Epidermal melanocyte (primary cell): ENCODE results near the gene ACP5.

ENCODE experiments used
- DNase-seq: peaks from one replicate; pipeline ENCODE4 v3.0.0; 2011; ENCODE audit warnings: low spot score; ENCODE audit not compliant: insufficient read length

The ACP5 gene

GRCh38 chr19:11547929-11548700, 29.3 kb downstream of the ACP5 start:
- no peak for DNase-seq

DNA sequence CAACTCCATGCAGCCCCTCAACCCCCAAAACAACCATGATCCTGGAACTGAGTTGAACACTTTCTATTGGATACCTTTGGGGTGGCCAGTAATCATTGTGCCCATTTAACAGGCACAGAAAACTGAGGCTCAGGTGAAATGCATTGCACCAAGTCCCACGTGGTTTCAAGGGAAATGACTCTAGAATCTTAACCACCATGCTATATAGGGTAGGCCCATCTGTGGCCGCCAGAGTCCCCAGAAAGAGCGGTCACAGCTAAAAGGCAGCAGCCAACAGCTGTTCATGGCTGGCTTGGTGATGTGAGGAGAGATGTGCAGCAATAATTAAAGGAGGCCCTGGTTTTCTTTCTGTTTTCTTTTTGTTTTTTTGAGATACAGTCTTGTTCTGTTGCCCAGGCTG, 36.2 kb downstream of the ACP5 start:
- no peak for DNase-seq

DNA sequence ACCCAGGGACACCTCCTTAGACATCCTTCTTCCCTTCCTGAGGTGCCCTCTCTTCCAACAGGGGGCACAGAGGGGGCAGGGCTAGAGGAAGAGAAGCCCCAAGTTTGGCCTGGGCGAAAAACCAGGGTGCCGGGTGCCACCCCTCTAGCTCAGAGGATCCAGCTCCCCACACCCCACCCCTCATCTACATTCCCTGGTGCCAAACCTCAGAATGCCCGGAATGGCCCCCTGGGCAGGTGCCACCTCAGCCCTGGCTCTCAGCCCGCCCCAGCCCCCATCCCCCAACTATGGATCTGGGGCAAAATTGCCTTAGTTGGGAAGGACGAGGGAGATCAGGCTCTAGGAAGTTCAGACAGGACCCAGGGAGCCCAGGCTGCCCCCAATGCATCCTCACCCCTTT, 36.8 kb downstream of the ACP5 start:
- no peak for DNase-seq

DNA sequence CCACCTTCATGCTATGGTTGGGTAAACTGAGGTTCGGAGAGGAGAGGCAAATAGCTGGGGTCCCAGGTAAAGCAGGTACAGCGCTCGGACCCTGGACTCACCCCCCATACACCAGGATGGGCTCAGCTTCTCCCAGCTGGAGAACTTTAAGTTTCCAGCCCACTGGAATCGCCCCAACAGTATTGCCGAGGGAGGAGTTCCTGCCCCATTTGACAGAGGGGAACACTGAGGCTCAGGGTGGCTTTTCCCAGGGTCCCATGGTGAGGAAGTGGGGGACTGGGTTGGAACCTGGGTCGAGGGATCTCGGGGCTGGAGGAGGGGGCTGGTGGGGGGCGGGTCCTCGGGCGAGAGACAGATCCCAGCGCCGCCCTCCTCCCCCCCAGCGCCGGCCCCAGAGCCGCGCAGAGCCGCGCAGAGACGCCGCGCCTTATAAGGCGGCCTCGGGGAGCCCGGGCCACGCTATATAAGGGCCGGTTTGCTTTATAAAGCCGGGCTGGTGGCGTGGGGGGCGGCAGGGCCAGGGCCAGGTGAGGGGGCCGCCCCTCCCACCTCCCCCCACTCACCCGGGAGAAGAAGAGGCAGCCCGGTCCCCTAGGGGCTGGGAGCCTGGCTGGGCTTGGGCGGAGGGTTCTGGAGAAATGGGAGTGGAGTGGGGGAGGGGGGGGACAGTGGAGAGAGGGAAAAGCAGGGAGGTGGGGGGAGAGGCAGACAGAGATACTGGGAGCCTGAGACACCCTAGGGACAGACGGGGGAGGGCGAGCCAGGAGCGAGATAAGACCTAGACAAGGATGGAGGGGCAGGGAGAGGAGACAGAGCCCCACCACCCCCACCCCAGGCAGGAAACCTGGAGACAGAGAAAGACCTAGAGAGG, 37.7 kb downstream of the ACP5 start:
- no peak for DNase-seq

GRCh38 chr19:11538232-11539036, 39.0 kb downstream of the ACP5 start, which contains the start of gene CNN1:
TSS of gene CNN1 (plus strand) at chr19:11538851. CDS start at chr19:11538928, 77 bp downstream.
- DNase-seq = no peak

GRCh38 chr19:11535792-11536595, 41.5 kb downstream of the ACP5 start:
- peak; percentile 92 for DNase-seq

DNA sequence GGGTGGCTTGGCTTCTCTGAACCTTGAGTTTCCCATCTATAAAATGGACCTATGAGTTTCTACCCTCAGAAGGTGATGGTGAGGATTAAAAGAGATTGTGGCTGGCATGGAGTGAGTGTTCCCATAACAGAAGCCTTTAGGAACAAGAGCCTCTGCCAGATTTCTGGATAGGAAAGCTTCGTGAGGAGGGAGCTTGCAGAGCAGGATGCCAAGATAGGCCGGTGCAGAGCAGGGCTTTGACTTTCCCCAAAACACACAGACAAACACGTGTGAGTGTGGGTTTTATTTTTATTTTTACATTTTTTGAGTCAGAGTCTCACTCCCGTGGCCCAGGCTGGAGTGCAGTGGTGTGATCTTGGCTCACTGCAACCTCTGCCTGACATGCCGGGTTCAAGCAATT, 42.5 kb downstream of the ACP5 start:
- no peak for DNase-seq

GRCh38 chr19:11534538-11534937, 42.9 kb downstream of the ACP5 start:
- DNase-seq = no peak

DNA sequence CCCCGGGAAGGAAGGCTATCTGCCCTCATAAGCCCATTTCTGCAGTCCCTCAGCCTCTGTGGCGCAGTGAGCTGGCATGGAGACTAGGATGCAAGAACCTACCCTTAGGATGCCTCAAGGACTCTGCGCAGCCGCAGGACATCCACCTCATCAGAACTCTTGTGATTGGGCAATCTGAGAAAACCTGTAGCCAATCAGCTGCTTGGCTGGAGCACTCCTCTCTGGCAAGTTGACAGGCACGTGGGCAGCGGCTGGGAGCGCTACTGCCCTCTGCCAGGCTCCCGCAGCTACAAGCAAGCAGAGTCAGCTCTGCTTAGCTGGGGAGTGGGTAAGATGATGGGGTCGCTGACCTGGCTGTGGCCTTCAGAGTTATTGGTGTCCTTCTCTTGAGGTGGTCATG, 47.0 kb downstream of the ACP5 start:
- peak; percentile 75 for DNase-seq

GRCh38 chr19:11528551-11529341, 48.7 kb downstream of the ACP5 start, which contains the start of gene ECSIT:
TSS of gene ECSIT (minus strand) at chr19:11529134. CDS start at chr19:11519170, 9,964 bp downstream.
- peak; percentile 99 for DNase-seq
